ENCODE data around the gene CTTNBP2.

GRCh38 chr7:117688126-117688525, 185.1 kb downstream of the CTTNBP2 start:
- TF ChIP-seq POLR2AphosphoS5 (IDR thresholded peaks at IDR 0.05) (no peak), POLR2A (IDR thresholded peaks at IDR 0.05) (no peak)
- TF ChIP-seq, protein P1, sequence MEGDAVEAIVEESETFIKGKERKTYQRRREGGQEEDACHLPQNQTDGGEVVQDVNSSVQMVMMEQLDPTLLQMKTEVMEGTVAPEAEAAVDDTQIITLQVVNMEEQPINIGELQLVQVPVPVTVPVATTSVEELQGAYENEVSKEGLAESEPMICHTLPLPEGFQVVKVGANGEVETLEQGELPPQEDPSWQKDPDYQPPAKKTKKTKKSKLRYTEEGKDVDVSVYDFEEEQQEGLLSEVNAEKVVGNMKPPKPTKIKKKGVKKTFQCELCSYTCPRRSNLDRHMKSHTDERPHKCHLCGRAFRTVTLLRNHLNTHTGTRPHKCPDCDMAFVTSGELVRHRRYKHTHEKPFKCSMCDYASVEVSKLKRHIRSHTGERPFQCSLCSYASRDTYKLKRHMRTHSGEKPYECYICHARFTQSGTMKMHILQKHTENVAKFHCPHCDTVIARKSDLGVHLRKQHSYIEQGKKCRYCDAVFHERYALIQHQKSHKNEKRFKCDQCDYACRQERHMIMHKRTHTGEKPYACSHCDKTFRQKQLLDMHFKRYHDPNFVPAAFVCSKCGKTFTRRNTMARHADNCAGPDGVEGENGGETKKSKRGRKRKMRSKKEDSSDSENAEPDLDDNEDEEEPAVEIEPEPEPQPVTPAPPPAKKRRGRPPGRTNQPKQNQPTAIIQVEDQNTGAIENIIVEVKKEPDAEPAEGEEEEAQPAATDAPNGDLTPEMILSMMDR (IDR thresholded peaks at IDR 0.05): no peak
